ENCODE results near the gene R3HDM1.
A peak's percentile ranks its signal among the peaks of the same experiment; 100 is the strongest.

R3HDM1 gene

GRCh38 chr2:135742325-135742757, 211.1 kb downstream of the R3HDM1 start:
- no peak for TF ChIP-seq CTCF (IDR thresholded peaks at IDR 0.05; ENCODE audit: low read depth, low read length, missing control alignments)
- peak overlapping the region; percentile 88 for H3K4me3 ChIP-seq (ENCODE audit: low read depth, low read length)
- peak; percentile 24 for DNase-seq (ENCODE audit: low read depth)

GRCh38 chr2:135743860-135744259, 212.6 kb downstream of the R3HDM1 start:
- DNase-seq (ENCODE audit: low read depth): no peak
- peak overlapping the region; percentile 88 for H3K4me3 ChIP-seq (ENCODE audit: low read depth, low read length)
- TF ChIP-seq CTCF (IDR thresholded peaks at IDR 0.05; ENCODE audit: low read depth, low read length, missing control alignments): no peak

- no peak overlapping the region for H3K4me3 ChIP-seq (ENCODE audit: low read depth, low read length)
- peak; percentile 29 for DNase-seq (ENCODE audit: low read depth)
- TF ChIP-seq CTCF (IDR thresholded peaks at IDR 0.05; ENCODE audit: low read depth, low read length, missing control alignments): peak; percentile 31
Observed at GRCh38 chr2:135744760-135745314, 213.6 kb downstream of the R3HDM1 start.

- no peak for DNase-seq (ENCODE audit: low read depth)
- TF ChIP-seq CTCF (IDR thresholded peaks at IDR 0.05; ENCODE audit: low read depth, low read length, missing control alignments): no peak
- H3K4me3 ChIP-seq (ENCODE audit: low read depth, low read length): no peak overlapping the region
Observed at GRCh38 chr2:135745545-135745944, 214.3 kb downstream of the R3HDM1 start.

GRCh38 chr2:135755573-135755972, 224.3 kb downstream of the R3HDM1 start:
- no peak overlapping the region for H3K4me3 ChIP-seq (ENCODE audit: low read depth, low read length)
- no peak for TF ChIP-seq CTCF (IDR thresholded peaks at IDR 0.05; ENCODE audit: low read depth, low read length, missing control alignments)
- no peak for DNase-seq (ENCODE audit: low read depth)

GRCh38 chr2:135756692-135757091, 225.4 kb downstream of the R3HDM1 start:
- TF ChIP-seq CTCF (IDR thresholded peaks at IDR 0.05; ENCODE audit: low read depth, low read length, missing control alignments): no peak
- no peak for DNase-seq (ENCODE audit: low read depth)
- no peak overlapping the region for H3K4me3 ChIP-seq (ENCODE audit: low read depth, low read length)

- H3K4me3 ChIP-seq (ENCODE audit: low read depth, low read length): no peak overlapping the region
- DNase-seq (ENCODE audit: low read depth): no peak
- TF ChIP-seq CTCF (IDR thresholded peaks at IDR 0.05; ENCODE audit: low read depth, low read length, missing control alignments): no peak
Observed at GRCh38 chr2:135762022-135762421, 230.7 kb downstream of the R3HDM1 start.
